Kidney glomerular epithelial cell (primary cell): ENCODE data around the gene KLHL17.

Experiments used
- DNase-seq: peaks from one replicate; lab custom pipeline; 2025; lab: John Stamatoyannopoulos, UW

The KLHL17 gene

DNA sequence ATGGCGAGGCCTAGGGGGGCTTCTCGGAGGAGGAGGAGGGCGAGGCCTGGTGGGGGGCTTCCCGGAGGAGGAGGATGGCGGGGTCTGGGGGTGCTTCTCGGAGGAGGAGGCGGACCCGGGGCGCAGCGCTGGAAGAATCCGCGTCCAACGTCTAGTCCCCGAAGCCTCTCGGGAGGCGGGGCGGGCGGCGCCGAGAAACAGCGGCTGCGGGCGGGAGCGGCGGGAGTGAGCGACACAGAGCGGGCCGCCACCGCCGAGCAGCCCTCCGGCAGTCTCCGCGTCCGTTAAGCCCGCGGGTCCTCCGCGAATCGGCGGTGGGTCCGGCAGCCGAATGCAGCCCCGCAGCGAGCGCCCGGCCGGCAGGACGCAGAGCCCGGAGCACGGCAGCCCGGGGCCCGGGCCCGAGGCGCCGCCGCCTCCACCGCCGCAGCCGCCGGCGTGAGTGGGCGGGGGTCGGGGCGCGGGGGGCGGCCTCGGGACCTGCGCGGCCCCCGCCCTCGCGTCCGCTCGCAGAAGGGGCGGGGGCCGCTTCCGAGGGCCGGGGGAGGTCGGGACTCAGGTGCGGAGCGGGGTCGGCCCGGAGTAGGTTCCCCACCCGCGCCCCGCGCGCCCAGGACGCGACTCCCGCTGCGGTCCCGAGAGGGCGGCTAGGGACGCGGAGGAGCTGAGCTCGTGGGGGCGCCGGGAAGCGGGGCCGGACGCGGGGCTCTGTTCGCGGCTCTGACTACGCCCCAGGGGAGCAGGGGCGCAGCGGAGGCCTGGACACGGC, at the start of gene KLHL17:
Gene KLHL17 (plus strand): TSS at position 222 of the 769 bp plus-strand sequence. CDS start 110 bp downstream, at position 332.
- DNase-seq, result peak; percentile 14

DNA sequence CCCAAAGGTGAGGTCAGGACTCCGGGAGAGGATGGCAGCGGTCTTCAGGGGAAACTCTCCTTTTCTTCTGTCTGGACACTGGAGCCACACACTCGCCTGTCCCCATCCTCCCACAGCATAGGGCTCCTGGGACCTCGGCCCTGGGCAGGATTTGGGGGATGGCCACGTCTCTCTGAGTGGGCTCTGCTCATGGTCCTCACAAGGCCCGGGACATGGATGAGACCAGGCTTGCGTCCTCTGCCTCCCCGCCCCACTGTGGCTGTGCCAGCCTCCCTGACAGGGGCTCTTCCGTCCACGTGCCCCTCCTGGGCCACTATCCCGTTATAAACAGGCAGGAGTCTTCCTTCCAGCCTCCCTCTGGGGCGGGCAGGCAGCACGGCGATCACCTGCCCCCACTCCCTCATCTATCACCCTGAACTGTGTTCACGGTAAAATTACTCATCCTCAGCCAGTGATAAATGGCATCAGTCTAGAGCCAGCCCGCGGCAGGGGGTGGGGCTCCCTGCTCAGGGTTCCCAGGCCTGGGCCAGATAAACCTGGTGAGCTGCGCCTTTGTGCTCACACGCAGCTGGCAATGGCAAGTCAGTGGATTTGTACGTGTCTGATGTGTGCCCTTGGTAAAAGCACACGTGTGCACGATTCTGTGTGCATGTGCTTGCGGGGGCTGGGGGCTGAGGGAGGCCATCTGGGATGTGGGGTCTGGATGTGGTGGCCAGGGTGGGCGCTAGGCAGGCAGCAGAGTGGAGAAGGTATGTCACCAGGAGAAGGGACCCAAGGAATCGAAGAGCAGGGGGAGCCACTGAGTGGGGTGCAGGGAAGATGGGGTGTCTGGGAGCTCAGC, 49.3 kb upstream of the KLHL17 start:
- peak; percentile 73 for DNase-seq

DNA sequence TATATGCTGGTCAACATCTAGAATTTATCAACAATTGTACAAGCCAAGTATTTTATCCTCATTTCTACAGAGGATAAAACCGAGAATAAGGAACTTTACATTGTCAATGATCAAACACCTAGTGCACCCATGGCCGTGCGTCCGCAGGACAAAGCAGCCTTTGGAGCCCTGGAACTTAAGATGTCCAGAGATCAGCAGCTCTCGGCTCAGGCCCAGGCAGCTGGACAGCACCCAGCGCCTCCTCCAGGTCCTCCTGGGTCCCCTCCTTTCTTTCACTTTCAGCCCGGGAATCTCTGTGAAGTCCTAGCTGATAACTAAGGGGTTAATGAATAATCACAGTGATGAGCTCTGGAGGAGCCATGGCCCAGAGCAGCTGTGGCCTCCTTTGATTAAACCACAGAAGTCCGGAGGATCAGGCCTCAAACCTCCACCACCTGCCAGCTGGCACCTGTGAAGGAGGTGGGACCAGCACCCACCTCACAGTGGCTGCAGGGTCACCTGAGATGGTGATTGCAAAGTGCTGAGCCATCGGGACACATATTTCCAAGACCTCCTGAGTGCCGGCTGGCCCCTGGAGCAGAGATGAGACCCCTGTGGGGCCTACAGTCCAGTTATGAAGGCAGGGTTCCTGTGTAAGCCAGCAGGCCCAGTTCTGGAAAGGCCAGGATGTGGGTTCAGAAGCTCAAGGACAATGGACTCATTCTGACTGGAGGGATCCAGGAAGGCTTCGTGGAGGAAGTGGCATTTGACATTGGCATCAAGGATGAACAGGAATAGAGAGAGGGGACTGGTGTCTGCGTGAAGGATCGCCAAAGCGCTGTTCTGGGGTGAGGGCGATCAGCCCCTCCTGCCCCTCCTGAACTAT, 48.3 kb upstream of the KLHL17 start:
- DNase-seq, result no peak

DNA sequence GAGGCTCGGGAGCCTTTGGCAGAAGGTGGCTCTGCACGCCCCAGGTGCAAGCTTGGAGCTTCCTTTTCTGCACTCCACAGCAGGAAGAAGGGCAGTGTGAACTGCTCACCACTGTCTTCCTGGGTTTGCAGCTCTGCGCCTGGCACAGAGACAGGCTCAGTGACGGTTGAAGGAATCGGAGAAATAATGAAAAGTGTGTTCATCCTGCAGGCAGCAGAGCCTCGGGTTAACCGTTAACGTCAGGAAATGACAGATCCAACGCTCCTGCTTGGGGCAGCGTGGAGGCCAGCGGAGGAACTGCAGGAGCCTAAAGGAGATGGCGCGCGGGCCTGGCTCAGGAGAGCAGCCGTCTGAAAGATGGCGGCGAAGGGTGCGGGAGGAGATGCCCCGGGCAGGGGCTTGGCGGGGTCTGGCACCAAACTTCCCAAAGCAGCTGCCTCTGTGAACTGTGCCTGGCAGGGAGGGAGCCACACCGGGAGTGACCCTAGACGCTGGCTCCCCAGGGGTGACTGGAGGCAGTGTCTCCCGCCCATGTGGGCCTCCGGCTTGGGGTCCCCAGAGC, 47.6 kb upstream of the KLHL17 start:
- DNase-seq, result peak; percentile 27

DNA sequence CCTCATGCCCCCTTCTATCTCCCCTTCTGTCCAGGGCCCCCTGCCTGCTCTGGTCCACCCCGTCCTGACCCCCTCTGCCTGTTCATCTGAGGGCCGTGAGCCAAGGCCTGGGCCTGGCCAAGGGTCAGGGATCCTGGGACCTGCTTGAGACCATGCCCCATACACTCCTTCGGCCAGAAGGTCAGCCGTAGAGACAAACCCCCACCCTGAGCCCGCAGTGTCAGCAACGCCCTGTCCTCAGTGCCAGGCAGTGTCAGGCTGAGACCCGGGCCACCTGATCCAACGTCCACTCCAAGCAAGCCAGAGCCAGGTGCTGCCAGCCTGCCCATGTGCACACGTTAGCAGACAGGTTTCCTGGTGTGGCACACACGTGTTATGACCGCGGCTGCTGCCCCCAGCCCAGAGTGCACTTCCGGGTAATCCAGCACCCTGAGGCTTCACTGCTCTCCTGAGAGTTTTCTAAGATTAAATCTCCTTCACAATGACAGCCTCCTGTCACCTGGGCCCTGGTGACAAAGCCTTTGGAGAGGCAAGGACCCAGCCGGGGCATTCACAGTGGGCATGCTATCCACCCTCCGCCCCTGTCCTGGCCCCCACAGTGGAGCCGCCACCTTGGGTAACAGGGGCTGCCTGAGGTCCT, 46.8 kb upstream of the KLHL17 start:
- DNase-seq, result no peak

DNA sequence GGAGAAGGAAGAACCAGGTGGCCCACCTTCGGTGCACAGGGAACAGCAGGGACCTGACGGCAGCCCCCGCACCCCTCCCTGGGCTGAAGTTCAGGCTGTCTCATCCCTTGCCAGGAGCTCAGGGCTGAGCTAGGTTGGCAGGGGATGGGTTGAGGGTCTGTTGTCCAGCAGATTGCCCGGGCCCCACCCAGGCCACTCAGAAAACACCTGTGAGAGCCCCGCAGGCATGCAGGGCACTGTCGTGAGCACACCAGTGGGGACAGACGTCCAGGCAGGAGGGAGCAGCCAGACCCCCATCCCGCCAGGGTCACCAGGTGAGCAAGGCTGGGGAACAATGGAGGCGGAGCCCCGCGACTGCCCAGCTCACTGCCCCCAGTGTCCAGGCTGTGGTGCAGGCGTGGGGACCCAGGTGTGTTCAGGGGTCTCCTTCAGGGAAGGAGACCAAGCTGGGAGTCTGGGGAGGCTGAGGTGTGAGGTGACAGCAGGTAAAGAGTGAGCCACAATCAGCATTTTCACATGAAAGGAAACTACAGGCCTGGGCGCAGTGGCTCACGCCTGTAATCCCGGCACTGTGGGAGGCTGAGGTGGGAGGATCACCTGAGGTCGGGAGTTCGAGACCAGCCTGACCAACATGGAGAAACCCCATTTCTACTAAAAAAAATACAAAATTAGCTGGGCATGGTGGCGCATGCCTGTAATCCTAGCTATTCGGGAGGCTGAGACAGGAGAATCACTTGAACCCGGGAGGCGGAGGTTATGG, 46.1 kb upstream of the KLHL17 start:
- DNase-seq, result no peak

DNA sequence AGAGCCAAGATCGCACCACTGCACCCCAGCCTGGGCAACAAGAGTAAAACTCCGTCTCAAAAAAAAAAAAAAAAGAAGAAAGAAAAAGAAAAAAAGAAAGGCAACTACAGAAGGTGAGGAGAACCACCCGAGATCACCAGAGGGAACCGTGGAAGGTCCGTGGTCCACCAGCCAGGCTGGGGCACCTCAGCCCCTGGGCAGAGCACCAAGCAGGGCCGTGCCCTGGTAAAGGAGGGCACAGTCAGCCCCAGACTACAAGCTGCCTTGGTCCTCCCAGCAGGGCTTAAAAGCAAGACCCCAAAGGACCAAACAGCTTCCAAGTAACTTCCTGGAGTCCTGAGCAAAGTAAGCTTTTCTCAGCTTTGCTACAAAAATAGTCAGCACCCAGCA, 45.5 kb upstream of the KLHL17 start:
- DNase-seq, result no peak

DNA sequence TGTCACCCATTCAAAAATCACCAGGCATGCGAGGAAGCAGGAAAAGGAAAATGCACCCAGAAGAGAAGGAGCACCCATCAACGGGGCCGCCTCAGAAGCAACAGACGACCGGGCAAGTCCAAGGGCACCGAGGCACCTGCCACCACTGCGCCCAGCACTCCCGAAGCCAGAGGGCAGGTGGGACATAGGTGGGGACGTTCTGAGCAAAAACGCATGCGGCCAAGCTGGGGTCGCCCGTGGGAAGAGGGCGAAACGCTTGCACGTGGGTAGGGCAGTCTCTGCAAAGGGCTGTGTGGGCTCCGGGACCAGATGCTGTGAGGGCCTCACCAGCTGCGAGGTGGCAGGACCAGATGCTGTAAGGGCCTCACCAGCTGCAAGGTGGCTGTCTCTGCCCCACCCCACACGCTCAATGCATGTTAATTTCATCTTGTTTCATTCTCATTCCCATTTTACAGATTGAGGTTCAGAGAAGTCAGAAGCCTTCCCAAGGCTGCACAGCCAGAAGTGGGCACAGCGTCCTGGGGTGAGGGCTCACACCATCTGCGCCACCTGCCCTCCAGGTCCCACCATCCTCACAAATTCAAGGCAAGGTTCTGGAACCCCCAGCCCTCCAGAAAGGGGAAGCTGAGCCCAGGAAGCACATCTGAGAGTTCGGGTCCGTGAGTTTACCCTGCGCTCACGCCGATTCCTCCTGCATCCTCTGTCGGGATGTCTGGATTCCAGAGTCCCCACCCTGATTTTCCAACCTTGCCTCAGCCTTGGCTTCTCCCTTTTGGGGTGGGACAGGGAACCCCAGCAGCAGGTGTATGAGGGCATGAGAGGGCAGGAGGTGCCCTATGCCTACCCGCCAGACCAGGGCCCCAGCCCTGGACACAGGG, 44.9 kb upstream of the KLHL17 start:
- no peak for DNase-seq

DNA sequence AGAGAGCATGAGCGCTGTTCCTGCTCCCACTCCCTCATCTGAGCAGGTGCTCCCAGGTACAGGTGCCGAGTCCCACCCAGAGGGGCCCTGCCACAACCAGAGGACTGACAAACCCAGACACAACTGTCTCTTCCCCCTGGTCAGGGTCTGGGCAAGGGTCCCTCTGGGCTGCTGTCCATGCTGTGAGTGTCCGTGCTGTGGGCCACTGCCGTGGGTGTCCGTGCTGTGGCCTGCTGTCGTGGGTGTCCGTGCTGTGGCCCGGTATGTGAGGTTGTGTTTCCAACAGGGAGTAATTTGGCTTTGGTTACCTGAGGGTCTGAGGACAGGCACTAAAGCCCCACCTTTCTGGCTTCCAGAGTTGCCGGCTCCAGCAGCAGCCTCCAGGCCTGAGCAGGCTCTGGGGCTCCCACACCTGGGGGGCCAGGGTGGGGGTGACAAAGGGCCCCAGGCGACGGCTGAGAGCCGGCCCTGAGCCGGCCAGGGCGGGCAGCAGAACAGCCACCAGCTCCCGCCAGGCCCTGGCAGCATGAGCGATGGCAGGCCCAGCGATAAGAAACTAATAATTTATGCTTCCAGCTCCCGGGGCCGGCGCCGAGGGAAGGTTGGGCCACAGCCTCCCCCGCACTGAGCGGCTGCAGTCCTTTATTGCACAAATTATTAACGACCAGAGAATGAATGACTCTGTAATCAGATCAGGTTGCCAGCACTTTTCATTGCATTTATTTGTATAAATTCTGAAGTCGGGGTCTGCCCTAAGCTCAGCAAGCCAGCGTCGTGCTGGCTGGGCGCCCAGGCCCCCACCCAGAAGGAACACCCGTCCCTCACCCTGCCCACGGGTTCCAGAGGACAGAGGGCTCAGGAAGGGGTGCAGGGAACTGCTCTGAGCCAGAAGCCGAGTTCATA, 44.0 kb upstream of the KLHL17 start:
- DNase-seq, result peak; percentile 46

DNA sequence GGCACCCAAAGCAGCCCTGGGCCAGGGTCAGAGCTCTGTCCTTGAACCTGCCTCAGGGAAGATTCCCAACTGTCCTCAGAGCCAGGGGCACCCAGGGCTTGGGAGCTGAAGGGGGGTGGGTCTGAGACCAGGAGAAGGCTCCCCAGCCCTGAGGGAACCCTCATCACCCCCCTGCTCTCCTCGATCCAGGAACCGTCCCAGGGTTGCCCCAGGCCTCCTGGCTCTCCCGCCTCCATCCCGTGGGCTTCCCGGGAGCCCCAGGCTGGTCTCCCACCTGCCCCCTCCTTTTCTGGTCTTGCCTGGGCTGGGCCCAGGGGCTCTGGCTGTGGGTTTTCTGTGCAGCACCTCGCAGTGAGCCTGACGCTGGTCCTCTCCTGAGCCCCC, 43.3 kb upstream of the KLHL17 start:
- DNase-seq, result no peak

DNA sequence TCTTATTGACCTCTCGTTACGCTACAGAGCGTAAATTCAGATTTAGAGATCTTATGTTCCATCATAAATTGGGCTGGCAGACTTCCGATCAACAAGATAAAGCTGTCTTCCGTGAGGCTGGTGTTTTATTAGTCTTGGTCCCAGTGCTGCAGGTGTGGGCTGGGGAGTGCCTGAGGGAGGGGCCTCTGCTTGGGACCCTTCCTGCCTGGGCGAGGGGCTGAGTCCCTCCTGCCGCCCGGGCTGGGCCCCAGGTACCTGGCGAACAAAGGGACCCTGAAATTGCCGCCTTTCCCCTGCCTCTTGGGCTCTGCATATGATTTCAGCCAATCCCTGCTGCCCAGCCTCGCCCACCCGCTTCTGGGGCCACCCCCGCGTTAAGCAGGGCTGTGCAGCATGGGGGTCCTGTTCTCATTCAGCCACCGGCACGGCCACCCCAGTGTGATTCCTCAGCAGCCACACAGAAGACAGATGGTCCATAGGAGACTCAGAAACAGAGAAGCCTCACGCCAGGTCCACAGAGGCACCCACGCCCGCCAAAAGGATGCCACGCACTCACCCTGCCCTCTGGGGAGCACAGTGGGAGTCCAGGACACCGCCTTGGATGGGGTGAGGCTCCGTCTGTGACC, 42.8 kb upstream of the KLHL17 start:
- DNase-seq, result no peak

DNA sequence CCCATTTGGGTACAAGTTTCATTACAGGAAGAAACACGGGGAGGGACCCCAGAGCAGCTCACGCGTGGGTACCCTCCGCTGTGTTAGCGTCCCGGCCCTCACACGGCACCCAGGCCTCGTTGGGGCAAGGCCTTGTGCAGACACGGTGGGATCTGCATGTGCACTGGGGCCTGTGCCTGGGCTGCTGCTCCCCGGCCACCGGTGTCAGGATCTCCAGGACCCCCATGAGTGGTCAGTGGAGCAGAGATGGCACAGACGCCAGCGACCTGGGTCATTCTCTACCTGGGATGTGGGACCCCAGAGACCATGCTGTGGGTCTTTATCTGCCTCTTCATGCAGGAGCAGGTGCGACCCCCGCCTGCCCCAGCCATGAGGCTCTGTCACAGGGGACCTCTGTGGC, 42.0 kb upstream of the KLHL17 start:
- DNase-seq, result no peak

DNA sequence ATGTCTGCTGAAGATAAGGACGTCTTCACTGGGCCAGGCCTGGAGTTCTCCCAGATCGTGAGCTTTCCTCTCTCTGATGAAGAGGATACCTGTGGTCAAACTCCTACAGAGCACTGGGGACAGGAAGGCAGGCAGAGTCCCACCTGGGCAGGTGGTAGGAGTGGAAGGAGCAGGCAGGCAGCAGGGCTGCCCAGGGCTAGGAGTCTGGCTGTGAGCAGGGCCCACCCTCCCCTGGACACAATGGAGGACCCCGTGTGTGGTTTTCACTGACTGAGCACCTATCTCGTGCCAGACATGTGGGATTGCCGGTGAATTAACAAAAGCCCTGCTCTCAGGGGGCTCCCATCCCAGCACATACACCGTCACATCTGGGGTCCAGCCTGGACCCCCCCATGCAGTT, 41.5 kb upstream of the KLHL17 start:
- no peak for DNase-seq

DNA sequence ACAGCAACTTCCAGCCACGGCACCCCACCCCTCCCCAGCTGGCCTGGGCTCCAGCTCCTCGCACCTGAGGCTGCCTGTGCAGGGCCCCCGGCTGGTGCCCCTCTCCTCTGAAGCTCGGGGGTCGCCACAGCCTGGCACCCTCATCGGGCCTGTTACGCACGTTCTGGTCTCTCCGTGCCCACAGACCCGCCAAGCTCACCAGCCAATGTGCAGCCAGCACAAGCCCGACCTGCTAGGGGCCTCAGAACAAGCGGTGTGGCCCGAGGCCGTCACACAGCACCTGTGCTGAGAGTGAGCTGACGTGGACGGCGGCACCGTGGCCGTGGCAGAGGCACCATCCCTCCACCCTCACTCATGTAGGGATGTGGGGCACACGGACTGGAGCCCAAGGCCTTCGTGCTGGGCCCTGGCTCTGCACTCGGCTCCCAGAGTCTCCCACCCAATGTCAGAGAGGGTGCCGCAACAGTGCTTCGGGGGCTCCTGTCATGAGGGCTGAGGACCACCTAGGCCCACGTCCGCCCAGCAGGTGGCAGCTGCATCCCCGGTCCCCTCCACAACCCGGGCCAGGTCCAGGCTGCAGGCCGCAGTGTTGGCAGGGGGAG, 41.0 kb upstream of the KLHL17 start:
- DNase-seq, result no peak

DNA sequence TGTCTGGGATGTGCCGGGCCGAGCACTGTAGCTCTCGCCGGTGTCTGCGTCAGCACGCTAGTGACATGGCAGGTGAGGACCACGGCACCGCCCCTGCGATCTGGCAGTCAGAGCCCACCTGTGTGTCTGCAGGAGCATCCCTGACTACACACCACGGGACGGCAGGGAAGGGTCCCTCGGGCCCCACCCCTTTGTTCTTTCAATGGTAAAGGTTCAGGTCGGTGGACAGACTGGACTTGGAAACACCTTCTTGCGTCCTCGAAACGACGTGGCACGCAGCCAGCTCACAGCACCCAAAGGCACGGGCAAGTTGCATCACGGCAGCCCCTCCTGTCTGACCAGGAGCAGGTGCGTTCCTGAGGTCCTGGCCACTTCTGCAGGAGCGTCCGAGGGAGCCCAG, 40.4 kb upstream of the KLHL17 start:
- DNase-seq, result no peak

DNA sequence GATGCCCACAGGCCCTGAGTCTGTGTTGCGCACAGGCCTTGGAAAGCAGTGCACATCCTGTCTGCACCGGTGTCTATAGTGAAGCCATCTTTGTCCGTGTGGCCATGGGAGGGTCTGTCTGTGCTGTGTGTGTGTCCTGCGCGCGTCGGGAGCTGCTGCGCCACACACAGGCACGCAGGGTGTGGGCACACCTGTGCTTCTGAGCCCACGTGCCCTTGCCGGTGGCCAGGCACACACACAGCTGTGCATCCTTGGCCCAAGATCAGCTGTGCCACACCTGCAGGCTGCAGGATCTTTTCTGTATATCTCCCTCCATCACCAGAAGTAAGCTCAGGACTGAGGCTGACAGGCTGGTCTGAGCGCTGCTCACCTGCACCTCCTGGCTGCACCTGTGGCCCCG, 39.9 kb upstream of the KLHL17 start:
- DNase-seq, result no peak

DNA sequence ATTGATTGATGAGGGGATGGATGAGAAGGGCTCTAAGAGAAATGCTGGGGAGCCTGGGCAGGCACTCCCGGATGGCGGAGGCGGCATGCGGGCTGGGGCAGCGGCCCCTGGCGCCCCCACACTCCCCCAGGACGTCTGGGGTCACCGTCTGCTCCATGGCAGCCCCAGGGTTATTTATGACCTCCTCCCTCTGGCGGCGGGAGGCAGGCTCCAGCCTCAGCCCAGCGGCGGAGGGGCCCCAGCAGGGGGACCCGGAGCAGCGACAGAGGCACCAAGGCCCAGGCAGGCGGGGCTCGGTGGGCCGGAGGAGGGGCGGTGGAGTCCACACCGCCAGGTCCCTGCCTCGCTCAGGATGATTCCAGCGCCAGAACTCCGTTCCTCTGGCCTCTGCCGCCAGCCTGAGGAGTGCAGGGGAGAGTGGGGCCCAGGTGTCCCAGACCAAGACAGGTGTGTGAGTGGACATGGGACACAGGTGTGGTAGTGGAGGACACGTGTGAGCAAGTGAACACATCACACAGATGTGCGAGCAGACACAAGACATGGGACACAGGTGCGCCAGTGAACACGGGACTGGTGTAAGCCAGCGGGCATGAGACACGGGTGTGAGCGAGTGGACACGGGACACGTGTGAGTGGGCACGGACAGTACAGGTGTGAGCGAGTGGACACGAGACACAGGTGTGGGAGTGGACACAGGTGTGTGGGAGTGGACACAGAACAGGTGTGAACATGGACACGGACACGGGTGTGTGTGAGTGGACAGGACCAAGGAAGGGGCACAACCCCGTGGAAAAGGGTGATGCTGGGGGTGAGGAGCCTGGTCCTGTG, 39.2 kb upstream of the KLHL17 start:
- DNase-seq, result peak; percentile 66
